ENCODE measurements around the gene ARF4. TPM values are rescaled to one million over a fixed set of nuclear protein-coding genes. Genes with fewer than 3 reads are reported as not detected.
A peak's percentile ranks its signal among the peaks of the same experiment; 100 is the strongest.

ARF4 gene
- total RNA-seq, 6 donors from 2014 or later = 39.8 to 153 (median 124) TPM

GRCh38 chr3:57605683-57606082 is 8.5 kb upstream of the ARF4 start:
- Histone ChIP-seq H3K27ac (no peak overlapping the region), H3K27me3 (no peaks in the 10 kb centered on the region), H3K4me3 (no peak overlapping the region), H3K9me3 (no peaks in the 10 kb centered on the region), H3K4me1 (no peaks in the 10 kb centered on the region), H3K36me3 (peaks cover 0 to 3% (median 0%) of the 10 kb centered on the region in 4 donors)
- ATAC-seq (ENCODE audit: low FRiP score in 2 of 2) = no peak
- no peak for TF ChIP-seq POLR2AphosphoS5 (IDR thresholded peaks at IDR 0.05)
- TF ChIP-seq EP300 (IDR thresholded peaks at IDR 0.05) = no peak
- TF ChIP-seq, protein P1, sequence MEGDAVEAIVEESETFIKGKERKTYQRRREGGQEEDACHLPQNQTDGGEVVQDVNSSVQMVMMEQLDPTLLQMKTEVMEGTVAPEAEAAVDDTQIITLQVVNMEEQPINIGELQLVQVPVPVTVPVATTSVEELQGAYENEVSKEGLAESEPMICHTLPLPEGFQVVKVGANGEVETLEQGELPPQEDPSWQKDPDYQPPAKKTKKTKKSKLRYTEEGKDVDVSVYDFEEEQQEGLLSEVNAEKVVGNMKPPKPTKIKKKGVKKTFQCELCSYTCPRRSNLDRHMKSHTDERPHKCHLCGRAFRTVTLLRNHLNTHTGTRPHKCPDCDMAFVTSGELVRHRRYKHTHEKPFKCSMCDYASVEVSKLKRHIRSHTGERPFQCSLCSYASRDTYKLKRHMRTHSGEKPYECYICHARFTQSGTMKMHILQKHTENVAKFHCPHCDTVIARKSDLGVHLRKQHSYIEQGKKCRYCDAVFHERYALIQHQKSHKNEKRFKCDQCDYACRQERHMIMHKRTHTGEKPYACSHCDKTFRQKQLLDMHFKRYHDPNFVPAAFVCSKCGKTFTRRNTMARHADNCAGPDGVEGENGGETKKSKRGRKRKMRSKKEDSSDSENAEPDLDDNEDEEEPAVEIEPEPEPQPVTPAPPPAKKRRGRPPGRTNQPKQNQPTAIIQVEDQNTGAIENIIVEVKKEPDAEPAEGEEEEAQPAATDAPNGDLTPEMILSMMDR (IDR thresholded peaks at IDR 0.05) = no peak
- no peak for TF ChIP-seq POLR2A (IDR thresholded peaks at IDR 0.05)
- DNase-seq = no peak

DNA sequence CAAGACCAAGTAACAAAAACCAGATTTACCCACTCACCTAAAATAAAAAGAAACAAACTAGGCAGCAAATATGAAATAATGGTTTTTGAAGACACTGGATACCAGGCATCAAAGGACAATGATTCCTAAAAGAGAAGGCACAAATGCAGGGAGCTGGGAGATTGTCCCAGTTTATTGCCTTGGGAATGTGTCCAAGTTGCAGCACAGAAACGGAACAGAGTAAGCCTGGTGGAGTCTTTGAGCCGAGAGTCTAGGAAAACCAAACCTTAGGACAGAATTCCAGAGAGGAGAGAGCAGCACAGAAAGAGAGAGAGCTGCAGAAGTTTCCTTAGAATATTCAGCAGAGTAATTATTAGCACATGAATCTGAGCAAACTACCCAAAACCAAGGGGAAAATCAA is 7.8 kb upstream of the ARF4 start:
- no peak for ATAC-seq (ENCODE audit: low FRiP score in 2 of 2)
- H3K36me3 ChIP-seq = peaks cover 0 to 3% (median 0%) of the 10 kb centered on the region in 4 donors
- H3K4me1 ChIP-seq = no peaks in the 10 kb centered on the region
- WGBS, 2 donors = 98 to 100% methylated on average over 2 of the region's 2 CpGs
- H3K9me3 ChIP-seq = no peaks in the 10 kb centered on the region
- no peak for TF ChIP-seq POLR2A (IDR thresholded peaks at IDR 0.05)
- TF ChIP-seq, protein P1 (IDR thresholded peaks at IDR 0.05) = no peak
- TF ChIP-seq POLR2AphosphoS5 (IDR thresholded peaks at IDR 0.05) = no peak
- TF ChIP-seq EP300 (IDR thresholded peaks at IDR 0.05) = no peak
- no peaks in the 10 kb centered on the region for H3K27me3 ChIP-seq
- no peak overlapping the region for H3K27ac ChIP-seq
- DNase-seq = no peak
- no peak overlapping the region for H3K4me3 ChIP-seq

DNA sequence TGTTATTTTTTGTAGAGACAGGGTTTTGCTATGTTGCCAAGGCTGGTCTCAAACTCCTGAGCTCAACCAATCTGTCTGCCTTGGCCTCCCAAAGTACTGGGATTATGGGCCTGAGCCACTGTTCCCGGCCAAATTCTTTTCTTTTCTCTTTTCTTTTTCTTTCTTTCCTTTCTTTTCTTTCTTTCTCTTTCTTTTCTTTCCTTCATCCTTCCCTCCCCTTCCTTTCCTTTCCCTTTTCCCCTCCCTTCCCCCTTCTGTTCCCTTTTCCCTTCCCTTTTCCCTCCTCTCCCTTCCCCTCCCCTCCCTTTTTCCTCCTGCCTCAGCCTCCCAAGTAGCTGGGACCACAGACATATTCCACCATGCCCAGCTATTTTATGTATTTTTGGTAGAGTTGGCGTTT is 3.1 kb upstream of the ARF4 start:
- Histone ChIP-seq H3K27ac (no peak overlapping the region), H3K4me3 (no peak overlapping the region), H3K36me3 (peaks cover 0 to 3% (median 0%) of the 10 kb centered on the region in 4 donors), H3K9me3 (no peaks in the 10 kb centered on the region), H3K4me1 (peaks cover 14 to 22% (median 14%) of the 10 kb centered on the region in 4 donors), H3K27me3 (no peaks in the 10 kb centered on the region)
- DNase-seq = no peak
- ATAC-seq (ENCODE audit: low FRiP score in 2 of 2) = no peak
- 95 to 99% methylated on average over 2 of the region's 2 CpGs for WGBS, 2 donors
- TF ChIP-seq EP300 (IDR thresholded peaks at IDR 0.05) (no peak), POLR2A (IDR thresholded peaks at IDR 0.05) (no peak), POLR2AphosphoS5 (IDR thresholded peaks at IDR 0.05) (no peak)
- TF ChIP-seq, protein P1 (IDR thresholded peaks at IDR 0.05) = no peak

- Histone ChIP-seq H3K4me3 (peak overlapping the region in 3 of 4 donors; percentile 72 to 83 (median 75)), H3K27ac (peak overlapping the region; percentile 96 to 99 (median 98)), H3K4me1 (peaks cover 25 to 35% (median 27%) of the 10 kb centered on the region in 4 donors), H3K36me3 (peaks cover 0 to 3% (median 0%) of the 10 kb centered on the region in 4 donors), H3K9me3 (no peaks in the 10 kb centered on the region), H3K27me3 (no peaks in the 10 kb centered on the region)
- TF ChIP-seq, protein P1 (IDR thresholded peaks at IDR 0.05) = no peak
- TF ChIP-seq POLR2AphosphoS5 (IDR thresholded peaks at IDR 0.05) (no peak), EP300 (IDR thresholded peaks at IDR 0.05) (no peak), POLR2A (IDR thresholded peaks at IDR 0.05) (no peak)
- no peak for DNase-seq
- ATAC-seq (ENCODE audit: low FRiP score in 2 of 2) = no peak
- 64 to 73% methylated on average over 5 of the region's 5 CpGs for WGBS, 2 donors
These were observed 1.7 kb upstream of the ARF4 start for GRCh38 chr3:57598765-57599360.
